SH-SY5Y (cell line): Measurements from ENCODE around the gene TAOK3.

Source experiments
- GATA2 ChIP-seq: IDR thresholded peaks from 2 replicates; pipeline ENCODE4 v1.6.1; 2011; ENCODE audit warnings: mild to moderate bottlenecking, low read depth, low read length
- GATA3 ChIP-seq: IDR thresholded peaks from 2 replicates; pipeline ENCODE4 v1.6.1; 2011; ENCODE audit warnings: low read depth, mild to moderate bottlenecking, low read length, moderate library complexity

DNA sequence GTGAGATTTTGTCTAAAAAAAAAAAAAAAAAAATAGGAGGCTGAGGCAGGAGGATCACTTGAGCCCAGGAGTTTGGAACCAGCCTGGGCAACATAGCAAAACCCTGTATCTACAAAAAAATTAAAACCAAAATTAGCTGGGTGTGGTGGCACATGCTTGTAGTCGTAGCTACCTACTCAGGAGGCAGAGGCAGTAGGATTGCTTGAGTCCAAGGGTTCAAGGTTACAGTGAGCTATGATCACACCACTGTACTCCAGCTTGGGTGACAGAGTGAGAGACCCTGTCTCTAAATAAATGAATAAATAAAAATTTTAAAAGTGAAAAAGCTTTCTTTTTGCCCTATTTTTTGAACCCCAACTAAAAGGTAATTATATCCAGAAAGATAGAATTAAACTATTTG lies 123.2 kb downstream of the TAOK3 start:
- no peak for TF ChIP-seq GATA2
- no peak for TF ChIP-seq GATA3
